OCI-LY3 (cell line): ENCODE measurements around the gene CNNM2.
"Not testable (repeated sequence)": the region's sequence is repeated elsewhere in the genome, so short reads cannot be mapped to it uniquely, and the experiment has no call there.

ENCODE experiments used
- H2AFZ ChIP-seq: fragments of 200-600, 300-600 bp; shearing (Covaris generic); 2 replicates; pipeline ENCODE4 v1.6.0; 2014; ENCODE audit warnings: antibody characterized with exemption, low read depth, low read length
- H3K27ac ChIP-seq: fragments of 200-600, 300-600 bp; sonication (generic); 2 replicates; pipeline ENCODE4 v1.5.1; 2014; ENCODE audit warnings: mild to moderate bottlenecking, low read length, moderate library complexity, mixed read lengths
- H3K27me3 ChIP-seq: fragments of 200-600, 300-600 bp; sonication (generic); 2 replicates; pipeline ENCODE4 v1.6.1; 2014; ENCODE audit warnings: low read depth, low read length, mixed read lengths
- H3K36me3 ChIP-seq: fragments of 200-600, 300-600 bp; sonication (generic); replicated peaks from 2 replicates; pipeline ENCODE3; 2014; ENCODE audit warnings: low read depth, low read length, mixed read lengths
- H3K4me1 ChIP-seq: fragments of 300-600, 200-600 bp; sonication (generic); 2 replicates; pipeline ENCODE4 v1.6.1; 2014; ENCODE audit warnings: low read length, mixed read lengths
- H3K4me2 ChIP-seq: fragments of 200-600, 300-600 bp; sonication (generic); 2 replicates; pipeline ENCODE4 v1.6.1; 2014; ENCODE audit warnings: low read length, mixed read lengths
- H3K4me3 ChIP-seq: fragments of 300-600, 200-600 bp; sonication (generic); 2 replicates; pipeline ENCODE4 v1.5.1; 2014; ENCODE audit warnings: antibody characterized with exemption, mild to moderate bottlenecking, low read length, moderate library complexity
- H3K79me2 ChIP-seq: fragments of 300-600, 200-600 bp; shearing (Covaris generic); 2 replicates; pipeline ENCODE4 v1.6.1; 2014; ENCODE audit warnings: mild to moderate bottlenecking, low read length, mixed read lengths
- H3K9ac ChIP-seq: fragments of 300-600, 200-600 bp; shearing (Covaris generic); 2 replicates; pipeline ENCODE4 v1.6.0; 2014; ENCODE audit warnings: mild to moderate bottlenecking, low read length, moderate library complexity
- H3K9me3 ChIP-seq: fragments of 200-600, 300-600 bp; shearing (Covaris generic); 2 replicates; pipeline ENCODE4 v1.6.1; 2014; ENCODE audit warnings: low read length, mixed read lengths; ENCODE audit not compliant: insufficient read depth
- H4K20me1 ChIP-seq: fragments of 200-600, 300-600 bp; sonication (generic); 2 replicates; pipeline ENCODE4 v1.6.1; 2016; ENCODE audit warnings: low read length, mixed read lengths; ENCODE audit not compliant: insufficient read depth
- CTCF ChIP-seq: fragments of 200-600, 300-600 bp; sonication (generic); IDR thresholded peaks from 2 replicates; pipeline ENCODE4 v1.5.1; 2014; ENCODE audit warnings: antibody characterized with exemption, low read length, low read depth
- EZH2phosphoT487 ChIP-seq: fragments of 200-600 bp; shearing (Covaris generic); IDR thresholded peaks from 2 replicates; pipeline ENCODE4 v1.6.1; 2018; ENCODE audit warnings: antibody characterized with exemption, mixed run types, low read depth

The CNNM2 gene

GRCh38 chr10:102975483-102976379 is 57.6 kb downstream of the CNNM2 start:
- no peak overlapping the region for H3K27ac ChIP-seq
- no peak overlapping the region for H3K4me3 ChIP-seq
- H3K36me3 ChIP-seq = no peaks in the 10 kb centered on the region
- no peaks in the 10 kb centered on the region for H3K9me3 ChIP-seq
- peaks cover 10% of the 10 kb centered on the region for H3K4me1 ChIP-seq
- no peak for TF ChIP-seq EZH2phosphoT487
- no peak for TF ChIP-seq CTCF
- H3K27me3 ChIP-seq = no peaks in the 10 kb centered on the region
- H2AFZ ChIP-seq = no peak overlapping the region
- H4K20me1 ChIP-seq = no peaks in the 10 kb centered on the region
- no peaks in the 10 kb centered on the region for H3K79me2 ChIP-seq
- no peak overlapping the region for H3K4me2 ChIP-seq
- H3K9ac ChIP-seq = no peak overlapping the region

- not testable (repeated sequence) for H3K27me3 ChIP-seq, H3K4me2 ChIP-seq, H3K36me3 ChIP-seq, H4K20me1 ChIP-seq, H3K9me3 ChIP-seq, H3K79me2 ChIP-seq, H3K4me3 ChIP-seq, H2AFZ ChIP-seq, H3K9ac ChIP-seq, H3K27ac ChIP-seq
- peaks cover 10% of the 10 kb centered on the region for H3K4me1 ChIP-seq
These were observed 58.3 kb downstream of the CNNM2 start for GRCh38 chr10:102976380-102976726.

- Histone ChIP-seq H2AFZ (no peak overlapping the region), H3K36me3 (no peaks in the 10 kb centered on the region), H3K4me1 (no peaks in the 10 kb centered on the region), H3K9ac (no peak overlapping the region), H3K79me2 (no peaks in the 10 kb centered on the region), H3K27me3 (no peaks in the 10 kb centered on the region), H3K4me3 (no peak overlapping the region), H4K20me1 (no peaks in the 10 kb centered on the region), H3K27ac (no peak overlapping the region), H3K4me2 (no peak overlapping the region), H3K9me3 (no peaks in the 10 kb centered on the region)
- TF ChIP-seq CTCF = no peak
- TF ChIP-seq EZH2phosphoT487 = no peak
These were observed 64.2 kb downstream of the CNNM2 start for GRCh38 chr10:102982296-102982695.

- Histone ChIP-seq H3K4me2 (no peak overlapping the region), H3K27ac (no peak overlapping the region), H2AFZ (no peak overlapping the region), H3K9me3 (no peaks in the 10 kb centered on the region), H3K4me1 (no peaks in the 10 kb centered on the region), H3K79me2 (no peaks in the 10 kb centered on the region), H3K4me3 (no peak overlapping the region), H4K20me1 (no peaks in the 10 kb centered on the region), H3K27me3 (no peaks in the 10 kb centered on the region), H3K9ac (no peak overlapping the region), H3K36me3 (no peaks in the 10 kb centered on the region)
- no peak for TF ChIP-seq CTCF
- TF ChIP-seq EZH2phosphoT487 = no peak
These were observed 66.0 kb downstream of the CNNM2 start for GRCh38 chr10:102984086-102984485.
